H9 (cell line): ENCODE measurements around the gene PRRC2B. TPM values are rescaled to one million over a fixed set of nuclear protein-coding genes. Genes with fewer than 3 reads are reported as not detected.
"Not testable (repeated sequence)": the region's sequence is repeated elsewhere in the genome, so short reads cannot be mapped to it uniquely, and the experiment has no call there.

Experiments
- DNase-seq: peaks from one replicate; pipeline ENCODE4 v3.0.0-alpha.2; 2017
- H2AFZ ChIP-seq: one replicate; pipeline ENCODE4 v1.6.1; 2013; ENCODE audit warnings: mild to moderate bottlenecking, low read length, control low read depth, moderate library complexity
- H2AK5ac ChIP-seq: 2 replicates; pipeline ENCODE4 v1.6.1; 2013; ENCODE audit warnings: low read length, control low read depth, mixed read lengths; ENCODE audit not compliant: insufficient read length
- H2BK120ac ChIP-seq: one replicate; pipeline ENCODE4 v1.6.1; 2013; ENCODE audit warnings: low read depth, mild to moderate bottlenecking, low read length, control low read depth, inconsistent platforms; ENCODE audit not compliant: poor library complexity, severe bottlenecking
- H2BK12ac ChIP-seq: 2 replicates; pipeline ENCODE4 v1.6.1; 2013; ENCODE audit warnings: low read length, control low read depth, mixed read lengths, low read depth; ENCODE audit not compliant: insufficient read length
- H2BK15ac ChIP-seq: 2 replicates; pipeline ENCODE4 v1.6.1; 2013; ENCODE audit warnings: low read depth, low read length, control low read depth
- H2BK20ac ChIP-seq: one replicate; pipeline ENCODE4 v1.6.1; 2013; ENCODE audit warnings: low read depth, mild to moderate bottlenecking, low read length, control low read depth, inconsistent platforms; ENCODE audit not compliant: poor library complexity, severe bottlenecking
- H2BK5ac ChIP-seq: 2 replicates; pipeline ENCODE4 v1.6.1; 2013; ENCODE audit warnings: low read length, control low read depth, mixed read lengths; ENCODE audit not compliant: insufficient read length
- H3K14ac ChIP-seq: 2 replicates; pipeline ENCODE4 v1.6.1; 2013; ENCODE audit warnings: low read length, control low read depth; ENCODE audit not compliant: insufficient read depth
- H3K18ac ChIP-seq: 2 replicates; pipeline ENCODE4 v1.6.1; 2013; ENCODE audit warnings: low read depth, mild to moderate bottlenecking, mixed read lengths, low read length, control low read depth; ENCODE audit not compliant: insufficient read length
- H3K23ac ChIP-seq: 2 replicates; pipeline ENCODE4 v1.6.1; 2013; ENCODE audit warnings: low read length, control low read depth, mixed read lengths, low read depth; ENCODE audit not compliant: insufficient read length
- H3K23me2 ChIP-seq: 2 replicates; pipeline ENCODE4 v1.6.1; 2013; ENCODE audit warnings: low read depth, mild to moderate bottlenecking, mixed read lengths, low read length, control low read depth; ENCODE audit not compliant: insufficient read length, poor library complexity, severe bottlenecking
- H3K27ac ChIP-seq: 2 replicates; pipeline ENCODE4 v1.5.1; 2013; ENCODE audit warnings: low read length, control low read depth, mixed read lengths, low read depth; ENCODE audit not compliant: insufficient read length
- H3K27me3 ChIP-seq: 2 replicates; pipeline ENCODE4 v1.6.1; 2013; ENCODE audit warnings: low read length, control low read depth, inconsistent platforms; ENCODE audit not compliant: insufficient read depth
- H3K4ac ChIP-seq: 2 replicates; pipeline ENCODE4 v1.6.1; 2013; ENCODE audit warnings: low read depth, mild to moderate bottlenecking, control low read depth, inconsistent platforms, low read length, moderate library complexity
- H3K4me1 ChIP-seq: 2 replicates; pipeline ENCODE4 v1.6.1; 2013; ENCODE audit warnings: low read length, control low read depth, inconsistent platforms; ENCODE audit not compliant: insufficient read depth
- H3K4me2 ChIP-seq: 2 replicates; pipeline ENCODE4 v1.6.1; 2013; ENCODE audit warnings: low read length, control low read depth, mixed read lengths; ENCODE audit not compliant: insufficient read length, insufficient read depth
- H3K56ac ChIP-seq: 2 replicates; pipeline ENCODE4 v1.6.1; 2013; ENCODE audit warnings: low read depth, mild to moderate bottlenecking, mixed read lengths, low read length, control low read depth; ENCODE audit not compliant: insufficient read length
- H3K79me1 ChIP-seq: 2 replicates; pipeline ENCODE4 v1.6.1; 2013; ENCODE audit warnings: low read depth, mild to moderate bottlenecking, moderate library complexity, low read length, control low read depth, inconsistent platforms; ENCODE audit not compliant: insufficient read depth, poor library complexity, severe bottlenecking
- H3K79me2 ChIP-seq: 2 replicates; pipeline ENCODE4 v1.6.1; 2013; ENCODE audit warnings: low read length, control low read depth, inconsistent platforms; ENCODE audit not compliant: insufficient read depth
- H3K9ac ChIP-seq: 2 replicates; pipeline ENCODE4 v1.6.1; 2013; ENCODE audit warnings: low read length, control low read depth, mixed read lengths; ENCODE audit not compliant: insufficient read length; ENCODE audit errors: extremely low read depth
- H3K9me3 ChIP-seq: one replicate; pipeline ENCODE4 v1.6.1; 2013; ENCODE audit warnings: low read depth, low read length, inconsistent platforms; ENCODE audit not compliant: control insufficient read depth
- H3T11ph ChIP-seq: one replicate; pipeline ENCODE4 v1.6.1; 2013; ENCODE audit warnings: mild to moderate bottlenecking, low read length, control low read depth, inconsistent platforms
- H4K20me1 ChIP-seq: one replicate; pipeline ENCODE4 v1.6.1; 2013; ENCODE audit not compliant: control insufficient read depth, insufficient read length, insufficient read depth
- H4K5ac ChIP-seq: 2 replicates; pipeline ENCODE4 v1.6.1; 2013; ENCODE audit warnings: low read depth, mild to moderate bottlenecking, mixed read lengths, low read length, control low read depth; ENCODE audit not compliant: insufficient read length
- H4K8ac ChIP-seq: replicated peaks from 2 replicates; pipeline ENCODE4 v1.6.1; 2013; ENCODE audit warnings: low read length, control low read depth, mixed read lengths, low read depth; ENCODE audit not compliant: insufficient read length
- H4K91ac ChIP-seq: 2 replicates; pipeline ENCODE4 v1.6.1; 2013; ENCODE audit warnings: low read depth, mild to moderate bottlenecking, moderate library complexity, mixed read lengths, low read length, control low read depth; ENCODE audit not compliant: insufficient read length
- H3K27ac Mint-ChIP-seq, 3 experiments: 2 replicates in 2 of 3; 3 replicates in 1 of 3; pipeline ENCODE4 v1.8.0; 2020 to 2021; ENCODE audit warnings: mixed read lengths in 3 of 3, mild to moderate bottlenecking in 1 of 3, moderate library complexity in 1 of 3
- H3K27me3 Mint-ChIP-seq: 2 replicates; pipeline ENCODE4 v1.8.0; 2021; ENCODE audit warnings: low read depth, mild to moderate bottlenecking, moderate library complexity, mixed read lengths
- H3K36me3 Mint-ChIP-seq, 3 experiments: 2 replicates in 2 of 3; 3 replicates in 1 of 3; pipeline ENCODE4 v1.8.0; 2020 to 2021; ENCODE audit warnings: low read depth in 3 of 3, mixed read lengths in 3 of 3; ENCODE audit not compliant: insufficient read depth in 1 of 3
- H3K4me1 Mint-ChIP-seq, 2 experiments: 2 replicates each; pipeline ENCODE4 v1.8.0; 2020; ENCODE audit warnings: mixed read lengths in 2 of 2
- H3K4me3 Mint-ChIP-seq, 2 experiments: 2 replicates in 1 of 2; 3 replicates in 1 of 2; pipeline ENCODE4 v1.8.0; 2020 to 2021; ENCODE audit warnings: mild to moderate bottlenecking in 2 of 2, mixed read lengths in 2 of 2, moderate library complexity in 1 of 2
- H3K9me3 Mint-ChIP-seq, 2 experiments: 2 replicates in 1 of 2; 3 replicates in 1 of 2; pipeline ENCODE4 v1.8.0; 2020; ENCODE audit warnings: mild to moderate bottlenecking in 2 of 2, mixed read lengths in 2 of 2, moderate library complexity in 1 of 2
- CTCF ChIP-seq: fragments of 200-600 bp; sonication (generic); conservative IDR thresholded peaks from 3 replicates; pipeline ENCODE4 v1.8.0; 2021; ENCODE audit warnings: antibody characterized with exemption, mild to moderate bottlenecking
- WGBS: extraction: QIAGEN DNeasy Blood & Tissue Kit; methylation state at CpG from one replicate; pipeline ENCODE4 v1.1.7; 2013; ENCODE audit warnings: missing lambda C conversion rate, low lambda C conversion rate, mixed read lengths; ENCODE audit not compliant: insufficient read length; ENCODE audit errors: extremely low coverage; 5-methylcytosine and 5-hydroxymethylcytosine counted together
- total RNA-seq: library from RNA; stranded (reverse); gene quantifications from 2 replicates; pipeline ENCODE4 v1.2.1, GENCODE V29; 2021

Gene PRRC2B
- total RNA-seq, 1 experiment from 2014 or later, result 251 TPM

GRCh38 chr9:131513177-131513576 lies 119.3 kb downstream of the PRRC2B start:
- Histone ChIP-seq H4K20me1 (no peaks in the 10 kb centered on the region), H2BK15ac (no peak overlapping the region), H2BK12ac (no peak overlapping the region), H3K4ac (no peak overlapping the region), H2BK5ac (no peak overlapping the region), H3K56ac (no peak overlapping the region), H3K79me2 (no peaks in the 10 kb centered on the region), H3K79me1 (no peaks in the 10 kb centered on the region), H2AFZ (no peak overlapping the region), H3K4me1 (no peaks in the 10 kb centered on the region), H3K14ac (no peak overlapping the region), H2BK120ac (no peak overlapping the region), H4K8ac (no peak overlapping the region), H3T11ph (no peak overlapping the region), H3K23ac (no peak overlapping the region), H4K91ac (no peak overlapping the region), H3K27me3 (no peaks in the 10 kb centered on the region), H3K23me2 (no peaks in the 10 kb centered on the region), H2AK5ac (no peak overlapping the region), H3K18ac (no peak overlapping the region), H3K9ac (no peak overlapping the region), H3K27ac (no peak overlapping the region), H4K5ac (no peak overlapping the region), H3K4me2 (no peak overlapping the region), H2BK20ac (no peak overlapping the region), H3K9me3 (no peaks in the 10 kb centered on the region)
- Mint-ChIP-seq H3K4me3 (no peak overlapping the region), H3K4me1 (no peaks in the 10 kb centered on the region), H3K9me3 (no peaks in the 10 kb centered on the region), H3K36me3 (peaks cover 9 to 67% (median 38%) of the 10 kb centered on the region in 3 experiments), H3K27ac (no peak overlapping the region), H3K27me3 (no peaks in the 10 kb centered on the region)
- no CpG with 5 or more reads among the region's 15 CpGs for WGBS
- DNase-seq, result no peak
- no peak for TF ChIP-seq CTCF

- H3K36me3 Mint-ChIP-seq, result peaks cover 33 to 74% (median 50%) of the 10 kb centered on the region in 3 experiments
- H2BK5ac ChIP-seq, H2BK20ac ChIP-seq, H3K9me3 Mint-ChIP-seq, H2AK5ac ChIP-seq, H3K9me3 ChIP-seq, H3K4me3 Mint-ChIP-seq, H4K91ac ChIP-seq, H3K4me1 ChIP-seq, H3K4ac ChIP-seq, H3K4me2 ChIP-seq, H3K79me1 ChIP-seq, H3K27ac ChIP-seq, H2BK15ac ChIP-seq, H3T11ph ChIP-seq, H4K5ac ChIP-seq, H3K23me2 ChIP-seq, H3K56ac ChIP-seq, H2AFZ ChIP-seq, H3K79me2 ChIP-seq, H3K9ac ChIP-seq, H3K27me3 Mint-ChIP-seq, H2BK120ac ChIP-seq, H3K27me3 ChIP-seq, H3K4me1 Mint-ChIP-seq, H2BK12ac ChIP-seq, H3K27ac Mint-ChIP-seq, DNase-seq, H4K8ac ChIP-seq, H3K23ac ChIP-seq, H3K14ac ChIP-seq, H4K20me1 ChIP-seq, H3K18ac ChIP-seq: not testable (repeated sequence)
- no CpG with 5 or more reads among the region's 12 CpGs for WGBS
Observed at GRCh38 chr9:131515559-131516031, 121.7 kb downstream of the PRRC2B start.
